Measurements from ENCODE around the gene NSRP1. TPM values are rescaled to one million over a fixed set of nuclear protein-coding genes. Genes with fewer than 3 reads are reported as not detected.

Gene NSRP1
- total and polyA plus RNA-seq, 2 of the 13 experiments (the other 11 are each of a cell fraction or from before 2014, with no cell fraction given) = 7.0 to 14.3 TPM

GRCh38 chr17:30116661-30117551 lies at the start of gene NSRP1 (continued):
- TF ChIP-seq SNAPC2 (CRISPR knock-in tag; IDR thresholded peaks at IDR 0.05) (peak; percentile 81; the same call in 1 of the 2 replicates), ERF (CRISPR knock-in tag; IDR thresholded peaks at IDR 0.05) (peak; percentile 83), ZNF737 (CRISPR knock-in tag; IDR thresholded peaks at IDR 0.05; ENCODE audit: borderline replicate concordance) (peak; percentile 69; the same call in 1 of the 2 replicates), NR1H2 (CRISPR knock-in tag; IDR thresholded peaks at IDR 0.05; ENCODE audit: borderline replicate concordance, low read depth) (no peak), ZNF224 (CRISPR knock-in tag; IDR thresholded peaks at IDR 0.05) (no peak), ZSCAN21 (CRISPR knock-in tag; IDR thresholded peaks at IDR 0.05; ENCODE audit: borderline replicate concordance) (peak; percentile 69; the same call in 1 of the 2 replicates), SIN3A (IDR thresholded peaks at IDR 0.05; ENCODE audit: borderline replicate concordance, low read depth, low read length) (peak; percentile 78; the same call in 1 of the 2 replicates), HIC2 (CRISPR knock-in tag; IDR thresholded peaks at IDR 0.05; ENCODE audit: low read depth) (no peak; the same call in 1 of the 2 replicates), RCOR2 (CRISPR knock-in tag; IDR thresholded peaks at IDR 0.05) (peak; percentile 30; the same call in 1 of the 2 replicates), NBN (conservative IDR thresholded peaks at IDR 0.05) (no peak), ZNF83 (CRISPR knock-in tag; IDR thresholded peaks at IDR 0.05; ENCODE audit: borderline replicate concordance) (no peak), ARNT (IDR thresholded peaks at IDR 0.05) (no peak), ZNF570 (CRISPR knock-in tag; IDR thresholded peaks at IDR 0.05; ENCODE audit: borderline replicate concordance) (no peak), MXI1 (IDR thresholded peaks at IDR 0.05; ENCODE audit: borderline replicate concordance, low read depth, low read length) (peak; percentile 78; the same call in 1 of the 3 replicates), ZNF562 (CRISPR knock-in tag; IDR thresholded peaks at IDR 0.05; ENCODE audit: borderline replicate concordance) (no peak), XBP1 (CRISPR knock-in tag; IDR thresholded peaks at IDR 0.05) (no peak), TRIM22 (IDR thresholded peaks at IDR 0.05) (no peak), SNAI1 (CRISPR knock-in tag; IDR thresholded peaks at IDR 0.05; ENCODE audit: borderline replicate concordance) (no peak)
- TF ChIP-seq, protein P1, sequence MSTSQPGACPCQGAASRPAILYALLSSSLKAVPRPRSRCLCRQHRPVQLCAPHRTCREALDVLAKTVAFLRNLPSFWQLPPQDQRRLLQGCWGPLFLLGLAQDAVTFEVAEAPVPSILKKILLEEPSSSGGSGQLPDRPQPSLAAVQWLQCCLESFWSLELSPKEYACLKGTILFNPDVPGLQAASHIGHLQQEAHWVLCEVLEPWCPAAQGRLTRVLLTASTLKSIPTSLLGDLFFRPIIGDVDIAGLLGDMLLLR (CRISPR knock-in tag; IDR thresholded peaks at IDR 0.05) = no peak
- TF ChIP-seq, protein P2, sequence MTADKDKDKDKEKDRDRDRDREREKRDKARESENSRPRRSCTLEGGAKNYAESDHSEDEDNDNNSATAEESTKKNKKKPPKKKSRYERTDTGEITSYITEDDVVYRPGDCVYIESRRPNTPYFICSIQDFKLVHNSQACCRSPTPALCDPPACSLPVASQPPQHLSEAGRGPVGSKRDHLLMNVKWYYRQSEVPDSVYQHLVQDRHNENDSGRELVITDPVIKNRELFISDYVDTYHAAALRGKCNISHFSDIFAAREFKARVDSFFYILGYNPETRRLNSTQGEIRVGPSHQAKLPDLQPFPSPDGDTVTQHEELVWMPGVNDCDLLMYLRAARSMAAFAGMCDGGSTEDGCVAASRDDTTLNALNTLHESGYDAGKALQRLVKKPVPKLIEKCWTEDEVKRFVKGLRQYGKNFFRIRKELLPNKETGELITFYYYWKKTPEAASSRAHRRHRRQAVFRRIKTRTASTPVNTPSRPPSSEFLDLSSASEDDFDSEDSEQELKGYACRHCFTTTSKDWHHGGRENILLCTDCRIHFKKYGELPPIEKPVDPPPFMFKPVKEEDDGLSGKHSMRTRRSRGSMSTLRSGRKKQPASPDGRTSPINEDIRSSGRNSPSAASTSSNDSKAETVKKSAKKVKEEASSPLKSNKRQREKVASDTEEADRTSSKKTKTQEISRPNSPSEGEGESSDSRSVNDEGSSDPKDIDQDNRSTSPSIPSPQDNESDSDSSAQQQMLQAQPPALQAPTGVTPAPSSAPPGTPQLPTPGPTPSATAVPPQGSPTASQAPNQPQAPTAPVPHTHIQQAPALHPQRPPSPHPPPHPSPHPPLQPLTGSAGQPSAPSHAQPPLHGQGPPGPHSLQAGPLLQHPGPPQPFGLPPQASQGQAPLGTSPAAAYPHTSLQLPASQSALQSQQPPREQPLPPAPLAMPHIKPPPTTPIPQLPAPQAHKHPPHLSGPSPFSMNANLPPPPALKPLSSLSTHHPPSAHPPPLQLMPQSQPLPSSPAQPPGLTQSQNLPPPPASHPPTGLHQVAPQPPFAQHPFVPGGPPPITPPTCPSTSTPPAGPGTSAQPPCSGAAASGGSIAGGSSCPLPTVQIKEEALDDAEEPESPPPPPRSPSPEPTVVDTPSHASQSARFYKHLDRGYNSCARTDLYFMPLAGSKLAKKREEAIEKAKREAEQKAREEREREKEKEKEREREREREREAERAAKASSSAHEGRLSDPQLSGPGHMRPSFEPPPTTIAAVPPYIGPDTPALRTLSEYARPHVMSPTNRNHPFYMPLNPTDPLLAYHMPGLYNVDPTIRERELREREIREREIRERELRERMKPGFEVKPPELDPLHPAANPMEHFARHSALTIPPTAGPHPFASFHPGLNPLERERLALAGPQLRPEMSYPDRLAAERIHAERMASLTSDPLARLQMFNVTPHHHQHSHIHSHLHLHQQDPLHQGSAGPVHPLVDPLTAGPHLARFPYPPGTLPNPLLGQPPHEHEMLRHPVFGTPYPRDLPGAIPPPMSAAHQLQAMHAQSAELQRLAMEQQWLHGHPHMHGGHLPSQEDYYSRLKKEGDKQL (CRISPR knock-in tag; IDR thresholded peaks at IDR 0.05; ENCODE audit: low read depth) = no peak

All from HepG2 (cell line).